GM23338 (cell line): ENCODE measurements around the gene SORCS2. TPM values are rescaled to one million over a fixed set of nuclear protein-coding genes. Genes with fewer than 3 reads are reported as not detected.

Experiments used
- ATAC-seq: fragments of 200-7000 bp; cut with Tn5 transposase; 3 replicates; pipeline ENCODE4 v1.9.1; 2020
- DNase-seq: peaks from one replicate; pipeline ENCODE4 v3.0.0-alpha.2; 2015; ENCODE audit warnings: low spot score
- H2AFZ ChIP-seq: fragments of 200-600 bp; sonication (generic); 2 replicates; pipeline ENCODE4 v1.8.0; 2016; ENCODE audit warnings: antibody characterized with exemption, mild to moderate bottlenecking, moderate library complexity
- H3F3A ChIP-seq: fragments of 200-600 bp; sonication (generic); replicated peaks from 2 replicates; pipeline ENCODE4 v1.8.0; 2017; ENCODE audit warnings: antibody characterized with exemption, mixed run types, low read depth
- H3K27ac ChIP-seq: fragments of 200-600 bp; sonication (generic); 2 replicates; pipeline ENCODE4 v1.6.1; 2016; ENCODE audit warnings: low read depth
- H3K27me3 ChIP-seq: fragments of 200-600 bp; sonication (generic); 2 replicates; pipeline ENCODE4 v1.8.0; 2016; ENCODE audit warnings: mild to moderate bottlenecking, mixed run types, moderate library complexity; ENCODE audit not compliant: insufficient read depth
- H3K36me3 ChIP-seq: fragments of 200-600 bp; sonication (generic); 2 replicates; pipeline ENCODE4 v1.8.0; 2016; ENCODE audit warnings: mild to moderate bottlenecking; ENCODE audit not compliant: insufficient read depth
- H3K4me1 ChIP-seq: fragments of 200-600 bp; sonication (generic); 2 replicates; pipeline ENCODE4 v1.8.0; 2016; ENCODE audit warnings: mild to moderate bottlenecking, moderate library complexity; ENCODE audit not compliant: insufficient read depth
- H3K4me2 ChIP-seq: fragments of 200-600 bp; sonication (generic); 2 replicates; pipeline ENCODE4 v1.7.1; 2017; ENCODE audit warnings: mixed run types
- H3K4me3 ChIP-seq: fragments of 200-600 bp; sonication (generic); 2 replicates; pipeline ENCODE4 v1.6.1; 2016; ENCODE audit warnings: mixed run types
- H3K79me2 ChIP-seq: fragments of 200-600 bp; sonication (generic); replicated peaks from 2 replicates; pipeline ENCODE4 v1.8.0; 2017; ENCODE audit warnings: mild to moderate bottlenecking; ENCODE audit not compliant: insufficient read depth
- H3K9me2 ChIP-seq: fragments of 200-600 bp; sonication (generic); 2 replicates; pipeline ENCODE4 v1.8.0; 2017; ENCODE audit not compliant: insufficient read depth
- H4K20me1 ChIP-seq: fragments of 200-600 bp; sonication (generic); replicated peaks from 2 replicates; pipeline ENCODE4 v1.8.0; 2017; ENCODE audit warnings: mild to moderate bottlenecking; ENCODE audit not compliant: insufficient read depth
- H3K27ac Mint-ChIP-seq: 2 replicates; pipeline ENCODE4 v1.8.0; 2020; ENCODE audit warnings: inconsistent platforms, mild to moderate bottlenecking, moderate library complexity, mixed read lengths
- H3K27me3 Mint-ChIP-seq: 3 replicates; pipeline ENCODE4 v1.8.0; 2022; ENCODE audit warnings: low read depth, mild to moderate bottlenecking, moderate library complexity, mixed read lengths, inconsistent platforms; ENCODE audit not compliant: insufficient read depth, poor library complexity
- H3K36me3 Mint-ChIP-seq: 3 replicates; pipeline ENCODE4 v1.8.0; 2021; ENCODE audit warnings: low read depth, mild to moderate bottlenecking, inconsistent platforms, moderate library complexity, mixed read lengths
- H3K4me1 Mint-ChIP-seq: 3 replicates; pipeline ENCODE4 v1.8.0; 2020; ENCODE audit warnings: mild to moderate bottlenecking, inconsistent platforms, mixed read lengths
- H3K4me3 Mint-ChIP-seq: 3 replicates; pipeline ENCODE4 v1.8.0; 2021; ENCODE audit warnings: moderate library complexity, mild to moderate bottlenecking, inconsistent platforms, mixed read lengths
- H3K9me3 Mint-ChIP-seq: 3 replicates; pipeline ENCODE4 v1.8.0; 2020; ENCODE audit warnings: moderate library complexity, mild to moderate bottlenecking, inconsistent platforms, mixed read lengths
- CREB1 ChIP-seq: fragments of 250-450 bp; sonication (Bioruptor Pico); IDR thresholded peaks from 2 replicates; pipeline ENCODE4 v1.5.0; 2020; ENCODE audit warnings: low read depth, mild to moderate bottlenecking, moderate library complexity
- CTCF ChIP-seq, 2 experiments: fragments of 200-600 bp in 1 of 2; sonication (generic) in 1 of 2; conservative IDR thresholded peaks; 2 replicates each; pipeline versions ENCODE4 v1.5.1 to v1.6.1; 2016 to 2017; ENCODE audit warnings: antibody characterized with exemption in 2 of 2, low read depth in 2 of 2, mild to moderate bottlenecking in 2 of 2, moderate library complexity in 1 of 2
- ETS1 ChIP-seq: IDR thresholded peaks from 2 replicates; pipeline ENCODE4 v1.6.1; 2016; ENCODE audit warnings: antibody characterized with exemption
- EZH2 ChIP-seq: fragments of 200-600 bp; sonication (generic); IDR thresholded peaks from one replicate; pipeline ENCODE4 v1.8.0; 2017; ENCODE audit warnings: antibody characterized with exemption, mild to moderate bottlenecking, low read depth; ENCODE audit not compliant: unreplicated experiment
- EZH2phosphoT487 ChIP-seq: fragments of 200-600 bp; sonication (generic); IDR thresholded peaks from one replicate; pipeline ENCODE4 v1.8.1; 2018; ENCODE audit warnings: antibody characterized with exemption; ENCODE audit not compliant: unreplicated experiment
- JUNB ChIP-seq: IDR thresholded peaks from one replicate; pipeline ENCODE4 v1.6.1; 2016; ENCODE audit warnings: antibody characterized with exemption; ENCODE audit not compliant: unreplicated experiment
- NANOG ChIP-seq: IDR thresholded peaks from 2 replicates; pipeline ENCODE4 v1.6.1; 2016; ENCODE audit warnings: antibody characterized with exemption, borderline replicate concordance
- REST ChIP-seq: IDR thresholded peaks from one replicate; pipeline ENCODE4 v1.6.1; 2018; ENCODE audit warnings: antibody characterized with exemption; ENCODE audit not compliant: unreplicated experiment
- STAT1 ChIP-seq: IDR thresholded peaks from one replicate; pipeline ENCODE4 v1.6.1; 2016; ENCODE audit warnings: antibody characterized with exemption; ENCODE audit not compliant: unreplicated experiment
- ZNF114 ChIP-seq: fragments of 250-450 bp; sonication (Bioruptor Pico); IDR thresholded peaks from 2 replicates; pipeline ENCODE4 v1.5.0; 2020; ENCODE audit warnings: mild to moderate bottlenecking, moderate library complexity
- ZNF331 ChIP-seq: fragments of 250-450 bp; sonication (Bioruptor Pico); IDR thresholded peaks from 2 replicates; pipeline ENCODE4 v1.5.0; 2020; ENCODE audit warnings: low read depth, mild to moderate bottlenecking, moderate library complexity
- polyA plus RNA-seq: library from polyadenylated mRNA; unstranded; fragments of >200 nt; fragmentation: Nextera tagmentation; extraction: Ambion mirVana; gene quantifications from 2 replicates; pipeline ENCODE4 v1.2.1, GENCODE V29; 2016
- total RNA-seq: library from RNA; depleted of rRNA; stranded (reverse); fragments of >200 nt; shearing (Covaris generic); gene quantifications from 2 replicates; pipeline ENCODE4 v1.2.3, GENCODE V29; 2014

SORCS2 gene
- total and polyA plus RNA-seq, 2 experiments from 2014 or later, result 0.47 to 2.4 TPM

- no peak for TF ChIP-seq REST
These were observed 56.5 kb downstream of the SORCS2 start (continued) for GRCh38 chr4:7248857-7249256.

- no peak overlapping the region for H3K27ac ChIP-seq
- peaks cover 11% of the 10 kb centered on the region for H3K27me3 Mint-ChIP-seq
These were observed 59.0 kb downstream of the SORCS2 start for GRCh38 chr4:7251321-7251720.

GRCh38 chr4:7252051-7252450 is 59.7 kb downstream of the SORCS2 start:
- no peaks in the 10 kb centered on the region for H3K36me3 Mint-ChIP-seq
- no peak for DNase-seq
- no peak for TF ChIP-seq ETS1
- TF ChIP-seq EZH2phosphoT487, result no peak
- no peak for TF ChIP-seq NANOG
- TF ChIP-seq REST, result no peak

More at GRCh38 chr4:7251321-7251720, 59.0 kb downstream of the SORCS2 start:
- Histone ChIP-seq H3K27me3 (no peaks in the 10 kb centered on the region), H3K9me2 (no peaks in the 10 kb centered on the region), H3K79me2 (no peaks in the 10 kb centered on the region), H3F3A (no peaks in the 10 kb centered on the region), H3K4me1 (no peaks in the 10 kb centered on the region), H3K36me3 (no peaks in the 10 kb centered on the region), H3K4me3 (no peak overlapping the region), H4K20me1 (no peaks in the 10 kb centered on the region), H3K4me2 (no peak overlapping the region), H2AFZ (no peak overlapping the region)
- no peak for TF ChIP-seq STAT1
- no peak for TF ChIP-seq CREB1 (CRISPR knock-in tag)
- TF ChIP-seq JUNB, result no peak
- no peak for TF ChIP-seq ZNF114 (CRISPR knock-in tag)
- TF ChIP-seq CTCF (conservative IDR thresholded peaks at IDR 0.05; ENCODE audit: low read depth in 2 of 2), result no peak
- no peak for TF ChIP-seq ZNF331 (CRISPR knock-in tag)
- TF ChIP-seq EZH2, result no peak
- no peaks in the 10 kb centered on the region for H3K36me3 Mint-ChIP-seq
- DNase-seq, result no peak
- no peak overlapping the region for H3K27ac Mint-ChIP-seq
- H3K4me1 Mint-ChIP-seq, result no peaks in the 10 kb centered on the region
- 0 out of 3 replicates have a peak, but pooled peaks cover 4% of the 10 kb centered on the region for H3K9me3 Mint-ChIP-seq
- no peak for ATAC-seq
- H3K4me3 Mint-ChIP-seq, result no peak overlapping the region

More at GRCh38 chr4:7252051-7252450, 59.7 kb downstream of the SORCS2 start:
- no peaks in the 10 kb centered on the region for H3K36me3 ChIP-seq
- H3K4me3 ChIP-seq, result no peak overlapping the region
- H3K4me1 ChIP-seq, result no peaks in the 10 kb centered on the region
- no peak overlapping the region for H2AFZ ChIP-seq
- H4K20me1 ChIP-seq, result no peaks in the 10 kb centered on the region
- H3K4me3 Mint-ChIP-seq, result no peak overlapping the region
- no peak overlapping the region for H3K4me2 ChIP-seq
- no peaks in the 10 kb centered on the region for H3K27me3 ChIP-seq
- no peak overlapping the region for H3K27ac ChIP-seq
- H3K9me2 ChIP-seq, result no peaks in the 10 kb centered on the region
- no peak for ATAC-seq
- H3K9me3 Mint-ChIP-seq, result 0 out of 3 replicates have a peak, but pooled peaks cover 4% of the 10 kb centered on the region
- no peaks in the 10 kb centered on the region for H3K4me1 Mint-ChIP-seq
- peaks cover 11% of the 10 kb centered on the region for H3K27me3 Mint-ChIP-seq
- H3K79me2 ChIP-seq, result no peaks in the 10 kb centered on the region
- no peak overlapping the region for H3K27ac Mint-ChIP-seq
- no peaks in the 10 kb centered on the region for H3F3A ChIP-seq
